ENCODE measurements around the gene GALNT10.

DNA sequence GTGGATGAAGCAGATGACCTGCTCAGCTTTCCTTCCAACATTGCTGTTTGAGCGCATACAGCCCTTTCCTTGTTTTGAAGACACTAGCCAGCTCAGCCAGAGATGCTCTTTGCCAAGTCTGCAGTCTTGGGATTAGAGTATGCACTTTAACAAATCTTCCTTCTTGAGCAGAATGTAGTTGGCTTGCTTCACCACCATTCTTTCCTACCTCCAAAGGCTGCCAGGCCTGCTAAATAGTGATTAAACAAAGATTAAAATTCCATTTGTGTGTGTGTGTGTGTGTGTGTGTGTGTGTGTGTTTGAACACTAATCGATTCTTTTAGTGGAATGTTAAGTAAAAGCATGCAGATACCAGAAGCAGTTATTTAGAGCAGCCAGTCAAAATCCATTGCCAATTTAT, 97.6 kb downstream of the GALNT10 start:
- TF ChIP-seq, protein P1, sequence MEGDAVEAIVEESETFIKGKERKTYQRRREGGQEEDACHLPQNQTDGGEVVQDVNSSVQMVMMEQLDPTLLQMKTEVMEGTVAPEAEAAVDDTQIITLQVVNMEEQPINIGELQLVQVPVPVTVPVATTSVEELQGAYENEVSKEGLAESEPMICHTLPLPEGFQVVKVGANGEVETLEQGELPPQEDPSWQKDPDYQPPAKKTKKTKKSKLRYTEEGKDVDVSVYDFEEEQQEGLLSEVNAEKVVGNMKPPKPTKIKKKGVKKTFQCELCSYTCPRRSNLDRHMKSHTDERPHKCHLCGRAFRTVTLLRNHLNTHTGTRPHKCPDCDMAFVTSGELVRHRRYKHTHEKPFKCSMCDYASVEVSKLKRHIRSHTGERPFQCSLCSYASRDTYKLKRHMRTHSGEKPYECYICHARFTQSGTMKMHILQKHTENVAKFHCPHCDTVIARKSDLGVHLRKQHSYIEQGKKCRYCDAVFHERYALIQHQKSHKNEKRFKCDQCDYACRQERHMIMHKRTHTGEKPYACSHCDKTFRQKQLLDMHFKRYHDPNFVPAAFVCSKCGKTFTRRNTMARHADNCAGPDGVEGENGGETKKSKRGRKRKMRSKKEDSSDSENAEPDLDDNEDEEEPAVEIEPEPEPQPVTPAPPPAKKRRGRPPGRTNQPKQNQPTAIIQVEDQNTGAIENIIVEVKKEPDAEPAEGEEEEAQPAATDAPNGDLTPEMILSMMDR (IDR thresholded peaks at IDR 0.05; ENCODE audit: poor library complexity): no peak
- TF ChIP-seq EZH2 (IDR thresholded peaks at IDR 0.05; ENCODE audit: borderline replicate concordance) (no peak), EZH2phosphoT487 (IDR thresholded peaks at IDR 0.05; ENCODE audit: low read depth, severe bottlenecking, unreplicated experiment) (no peak)
